Esophagus muscularis mucosa (tissue), 4 donors: Measurements from ENCODE around the gene WNT9A.

Source experiments
- CTCF ChIP-seq, 3 experiments: fragments of 200-600 bp in 2 of 3; fragments of 450-650 bp in 1 of 3; sonication (generic) in 2 of 3; IDR thresholded peaks; one replicate each; pipeline ENCODE4 v1.5.1; 2017 to 2019; ENCODE audit warnings: antibody characterized with exemption in 3 of 3, mild to moderate bottlenecking in 2 of 3, moderate library complexity in 1 of 3
- EP300 ChIP-seq: sonication (generic); formaldehyde crosslinking; IDR thresholded peaks from one replicate; pipeline ENCODE4 v1.6.1; 2017; ENCODE audit warnings: antibody characterized with exemption
- POLR2A ChIP-seq: fragments of 450-650 bp; IDR thresholded peaks from one replicate; pipeline ENCODE4 v1.6.1; 2017; ENCODE audit warnings: antibody characterized with exemption, moderate library complexity, mild to moderate bottlenecking, low read depth
- POLR2AphosphoS5 ChIP-seq, 2 donors: sonication (generic); formaldehyde crosslinking; IDR thresholded peaks; one replicate each; pipeline ENCODE4 v1.6.1; 2017; ENCODE audit warnings: antibody characterized with exemption in 2 of 2

- TF ChIP-seq CTCF (IDR thresholded peaks at IDR 0.05) (no peak), EP300 (no peak), POLR2AphosphoS5 (IDR thresholded peaks at IDR 0.05) (no peak), POLR2A (no peak)
Observed at GRCh38 chr1:227935826-227936225, 11.9 kb downstream of the WNT9A start.
